Measurements from ENCODE around the gene PPP6R1. TPM values are rescaled to one million over a fixed set of nuclear protein-coding genes. Genes with fewer than 3 reads are reported as not detected.

The PPP6R1 gene
- total and polyA plus RNA-seq, 2 of the 13 experiments (the other 11 are each of a cell fraction or from before 2014, with no cell fraction given): 25.8 to 54.0 TPM

- TF ChIP-seq HOXA5 (CRISPR knock-in tag; IDR thresholded peaks at IDR 0.05) (no peak), ZBTB2 (CRISPR knock-in tag; IDR thresholded peaks at IDR 0.05; ENCODE audit: low read depth) (peak; percentile 75), HDAC6 (IDR thresholded peaks at IDR 0.05; ENCODE audit: low read depth, low read length) (no peak), ATF3 (CRISPR knock-in tag; IDR thresholded peaks at IDR 0.05) (no peak), RBAK (CRISPR knock-in tag; IDR thresholded peaks at IDR 0.05) (no peak), TARDBP (CRISPR knock-in tag; IDR thresholded peaks at IDR 0.05) (peak; percentile 95), SIN3B (IDR thresholded peaks at IDR 0.05; ENCODE audit: low read length) (peak; percentile 68), ZMYM2 (CRISPR knock-in tag; IDR thresholded peaks at IDR 0.05) (no peak; the same call in 1 of the 2 replicates), ZNF678 (CRISPR knock-in tag; IDR thresholded peaks at IDR 0.05) (no peak), XRCC5 (optimal IDR thresholded peaks at IDR 0.05; ENCODE audit: low read length) (peak; percentile 99), ZNF761 (CRISPR knock-in tag; conservative IDR thresholded peaks at IDR 0.05) (peak; percentile 90), ZNF205 (CRISPR knock-in tag; IDR thresholded peaks at IDR 0.05) (peak; percentile 90), JARID2 (CRISPR knock-in tag; IDR thresholded peaks at IDR 0.05; ENCODE audit: insufficient replicate concordance) (peak; percentile 82), CBX1 (IDR thresholded peaks at IDR 0.05; ENCODE audit: low read depth) (no peak), ZNF431 (CRISPR knock-in tag; IDR thresholded peaks at IDR 0.05; ENCODE audit: borderline replicate concordance, low read depth) (peak; percentile 19; the same call in 1 of the 2 replicates), HOMEZ (CRISPR knock-in tag; IDR thresholded peaks at IDR 0.05; ENCODE audit: low read depth) (peak; percentile 66; the same call in 1 of the 2 replicates), SP140L (CRISPR knock-in tag; IDR thresholded peaks at IDR 0.05; ENCODE audit: borderline replicate concordance) (peak; percentile 79; the same call in 1 of the 2 replicates), ZNF878 (CRISPR knock-in tag; IDR thresholded peaks at IDR 0.05) (peak; percentile 54; the same call in 1 of the 2 replicates), ZNF563 (CRISPR knock-in tag; IDR thresholded peaks at IDR 0.05) (peak; percentile 87; the same call in 1 of the 2 replicates)
- TF ChIP-seq, protein P1, sequence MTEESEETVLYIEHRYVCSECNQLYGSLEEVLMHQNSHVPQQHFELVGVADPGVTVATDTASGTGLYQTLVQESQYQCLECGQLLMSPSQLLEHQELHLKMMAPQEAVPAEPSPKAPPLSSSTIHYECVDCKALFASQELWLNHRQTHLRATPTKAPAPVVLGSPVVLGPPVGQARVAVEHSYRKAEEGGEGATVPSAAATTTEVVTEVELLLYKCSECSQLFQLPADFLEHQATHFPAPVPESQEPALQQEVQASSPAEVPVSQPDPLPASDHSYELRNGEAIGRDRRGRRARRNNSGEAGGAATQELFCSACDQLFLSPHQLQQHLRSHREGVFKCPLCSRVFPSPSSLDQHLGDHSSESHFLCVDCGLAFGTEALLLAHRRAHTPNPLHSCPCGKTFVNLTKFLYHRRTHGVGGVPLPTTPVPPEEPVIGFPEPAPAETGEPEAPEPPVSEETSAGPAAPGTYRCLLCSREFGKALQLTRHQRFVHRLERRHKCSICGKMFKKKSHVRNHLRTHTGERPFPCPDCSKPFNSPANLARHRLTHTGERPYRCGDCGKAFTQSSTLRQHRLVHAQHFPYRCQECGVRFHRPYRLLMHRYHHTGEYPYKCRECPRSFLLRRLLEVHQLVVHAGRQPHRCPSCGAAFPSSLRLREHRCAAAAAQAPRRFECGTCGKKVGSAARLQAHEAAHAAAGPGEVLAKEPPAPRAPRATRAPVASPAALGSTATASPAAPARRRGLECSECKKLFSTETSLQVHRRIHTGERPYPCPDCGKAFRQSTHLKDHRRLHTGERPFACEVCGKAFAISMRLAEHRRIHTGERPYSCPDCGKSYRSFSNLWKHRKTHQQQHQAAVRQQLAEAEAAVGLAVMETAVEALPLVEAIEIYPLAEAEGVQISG (CRISPR knock-in tag; IDR thresholded peaks at IDR 0.05): peak; percentile 99
- TF ChIP-seq, protein P2, sequence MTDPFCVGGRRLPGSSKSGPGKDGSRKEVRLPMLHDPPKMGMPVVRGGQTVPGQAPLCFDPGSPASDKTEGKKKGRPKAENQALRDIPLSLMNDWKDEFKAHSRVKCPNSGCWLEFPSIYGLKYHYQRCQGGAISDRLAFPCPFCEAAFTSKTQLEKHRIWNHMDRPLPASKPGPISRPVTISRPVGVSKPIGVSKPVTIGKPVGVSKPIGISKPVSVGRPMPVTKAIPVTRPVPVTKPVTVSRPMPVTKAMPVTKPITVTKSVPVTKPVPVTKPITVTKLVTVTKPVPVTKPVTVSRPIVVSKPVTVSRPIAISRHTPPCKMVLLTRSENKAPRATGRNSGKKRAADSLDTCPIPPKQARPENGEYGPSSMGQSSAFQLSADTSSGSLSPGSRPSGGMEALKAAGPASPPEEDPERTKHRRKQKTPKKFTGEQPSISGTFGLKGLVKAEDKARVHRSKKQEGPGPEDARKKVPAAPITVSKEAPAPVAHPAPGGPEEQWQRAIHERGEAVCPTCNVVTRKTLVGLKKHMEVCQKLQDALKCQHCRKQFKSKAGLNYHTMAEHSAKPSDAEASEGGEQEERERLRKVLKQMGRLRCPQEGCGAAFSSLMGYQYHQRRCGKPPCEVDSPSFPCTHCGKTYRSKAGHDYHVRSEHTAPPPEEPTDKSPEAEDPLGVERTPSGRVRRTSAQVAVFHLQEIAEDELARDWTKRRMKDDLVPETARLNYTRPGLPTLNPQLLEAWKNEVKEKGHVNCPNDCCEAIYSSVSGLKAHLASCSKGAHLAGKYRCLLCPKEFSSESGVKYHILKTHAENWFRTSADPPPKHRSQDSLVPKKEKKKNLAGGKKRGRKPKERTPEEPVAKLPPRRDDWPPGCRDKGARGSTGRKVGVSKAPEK (CRISPR knock-in tag; IDR thresholded peaks at IDR 0.05; ENCODE audit: borderline replicate concordance): no peak
Observed at GRCh38 chr19:55258828-55259539, at the start of gene PPP6R1 (continued).
